Measurements from ENCODE around the gene CNIH1.

The CNIH1 gene

DNA sequence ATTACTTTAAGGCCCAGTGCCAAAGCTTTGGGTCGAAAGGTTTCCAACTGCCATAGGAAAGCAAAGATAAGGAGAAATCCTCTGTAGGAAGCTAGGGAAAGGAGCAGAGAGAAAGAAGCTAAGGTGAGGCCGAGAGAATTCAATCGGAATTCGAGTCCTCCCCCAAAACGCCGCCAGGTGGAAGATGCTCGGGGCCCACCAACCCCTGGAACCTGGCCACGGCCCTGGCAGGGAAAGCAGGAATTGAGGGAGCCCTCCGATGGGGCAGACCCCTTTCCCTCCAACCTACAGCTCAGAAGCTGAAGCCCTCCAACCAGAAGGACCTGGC, 47.1 kb upstream of the CNIH1 start:
- CTCF ChIA-PET = interaction anchor here (0.9 to 5.9 kb wide), 8 partner anchors 20 to 415 kb away, joined by 3 to 30 read pairs (median 4); partner anchors contain the start of genes CDKN3, CGRRF1 and GCH1
- POLR2A ChIA-PET = interaction anchor here (0.6 to 0.7 kb wide), 3 partner anchors 16 to 432 kb away, joined by 3 to 6 read pairs (median 3); no protein-coding TSS in a partner anchor
- no peak for DNase-seq (ENCODE audit: extremely low spot score)
- TF ChIP-seq, protein P1, sequence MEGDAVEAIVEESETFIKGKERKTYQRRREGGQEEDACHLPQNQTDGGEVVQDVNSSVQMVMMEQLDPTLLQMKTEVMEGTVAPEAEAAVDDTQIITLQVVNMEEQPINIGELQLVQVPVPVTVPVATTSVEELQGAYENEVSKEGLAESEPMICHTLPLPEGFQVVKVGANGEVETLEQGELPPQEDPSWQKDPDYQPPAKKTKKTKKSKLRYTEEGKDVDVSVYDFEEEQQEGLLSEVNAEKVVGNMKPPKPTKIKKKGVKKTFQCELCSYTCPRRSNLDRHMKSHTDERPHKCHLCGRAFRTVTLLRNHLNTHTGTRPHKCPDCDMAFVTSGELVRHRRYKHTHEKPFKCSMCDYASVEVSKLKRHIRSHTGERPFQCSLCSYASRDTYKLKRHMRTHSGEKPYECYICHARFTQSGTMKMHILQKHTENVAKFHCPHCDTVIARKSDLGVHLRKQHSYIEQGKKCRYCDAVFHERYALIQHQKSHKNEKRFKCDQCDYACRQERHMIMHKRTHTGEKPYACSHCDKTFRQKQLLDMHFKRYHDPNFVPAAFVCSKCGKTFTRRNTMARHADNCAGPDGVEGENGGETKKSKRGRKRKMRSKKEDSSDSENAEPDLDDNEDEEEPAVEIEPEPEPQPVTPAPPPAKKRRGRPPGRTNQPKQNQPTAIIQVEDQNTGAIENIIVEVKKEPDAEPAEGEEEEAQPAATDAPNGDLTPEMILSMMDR (IDR thresholded peaks at IDR 0.05; ENCODE audit: control extremely low read depth, extremely low read depth, low read depth, missing control alignments) = no peak

DNA sequence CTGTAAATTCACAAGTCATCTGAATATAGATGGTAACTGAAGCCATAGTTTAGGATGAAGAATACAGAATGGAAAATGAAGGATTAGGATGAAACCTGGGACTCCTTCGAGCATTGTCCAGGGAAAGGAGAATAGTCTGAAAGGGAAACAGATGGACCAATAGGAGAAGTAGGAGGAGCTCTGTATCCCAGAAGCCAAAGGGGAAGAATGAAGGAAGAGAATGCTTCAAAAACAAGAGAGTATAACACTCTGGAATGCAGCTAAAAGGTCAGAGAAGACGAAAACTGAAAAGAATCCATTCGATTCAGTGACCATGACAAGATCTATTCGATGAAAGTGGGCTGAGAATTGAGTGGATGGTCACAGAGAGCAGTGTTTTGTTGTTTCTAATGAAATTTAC, 46.6 kb upstream of the CNIH1 start:
- no peak for DNase-seq (ENCODE audit: extremely low spot score)
- ChIA-PET CTCF (interaction anchor here (0.8 to 5.9 kb wide), 8 partner anchors 14 to 415 kb away, joined by 3 to 30 read pairs (median 5); partner anchors contain the start of genes CDKN3, CGRRF1 and GCH1), POLR2A (interaction anchor here (0.6 kb wide), 1 partner anchor 17 kb away, joined by 6 read pairs; no protein-coding TSS in a partner anchor)
- TF ChIP-seq, protein P1 (IDR thresholded peaks at IDR 0.05; ENCODE audit: control extremely low read depth, extremely low read depth, low read depth, missing control alignments) = no peak

- no peak for DNase-seq (ENCODE audit: extremely low spot score)
- POLR2A ChIA-PET = no interaction called here
- CTCF ChIA-PET = interaction anchor here (1.1 to 5.9 kb wide), 4 partner anchors 13 to 288 kb away, joined by 4 to 30 read pairs (median 11); partner anchors contain the start of gene CGRRF1
- TF ChIP-seq, protein P1 (IDR thresholded peaks at IDR 0.05; ENCODE audit: control extremely low read depth, extremely low read depth, low read depth, missing control alignments) = no peak
Measured at GRCh38 chr14:54486685-54487084, 45.5 kb upstream of the CNIH1 start.

- TF ChIP-seq, protein P1 (IDR thresholded peaks at IDR 0.05; ENCODE audit: control extremely low read depth, extremely low read depth, low read depth, missing control alignments) = no peak
- POLR2A ChIA-PET = interaction anchor here (0.9 kb wide), 1 partner anchor 26 kb away, joined by 3 read pairs; the partner anchor contains the start of gene CGRRF1
- DNase-seq (ENCODE audit: extremely low spot score) = no peak
- CTCF ChIA-PET = interaction anchor here (1.0 to 2.1 kb wide), 5 partner anchors 10 to 117 kb away, joined by 3 to 8 read pairs (median 3); partner anchors contain the start of gene CGRRF1
Measured at GRCh38 chr14:54483846-54484245, 42.7 kb upstream of the CNIH1 start.

GRCh38 chr14:54483073-54483745, 42.0 kb upstream of the CNIH1 start:
- TF ChIP-seq, protein P1 (IDR thresholded peaks at IDR 0.05; ENCODE audit: control extremely low read depth, extremely low read depth, low read depth, missing control alignments) = no peak
- no peak for DNase-seq (ENCODE audit: extremely low spot score)
- ChIA-PET CTCF (interaction anchor here (1.0 to 2.1 kb wide), 8 partner anchors 9 to 116 kb away, joined by 3 to 8 read pairs (median 4); partner anchors contain the start of genes CDKN3 and CGRRF1), POLR2A (interaction anchor here (0.9 kb wide), 1 partner anchor 26 kb away, joined by 3 read pairs; the partner anchor contains the start of gene CGRRF1)

GRCh38 chr14:54481695-54482094, 40.5 kb upstream of the CNIH1 start:
- POLR2A ChIA-PET = no interaction called here
- TF ChIP-seq, protein P1 (IDR thresholded peaks at IDR 0.05; ENCODE audit: control extremely low read depth, extremely low read depth, low read depth, missing control alignments) = no peak
- CTCF ChIA-PET = interaction anchor here (1.0 to 2.1 kb wide), 5 partner anchors 13 to 85 kb away, joined by 3 to 7 read pairs (median 4); partner anchors contain the start of gene CDKN3
- no peak for DNase-seq (ENCODE audit: extremely low spot score)

All from GM10248 (cell line).